A673 (cell line): ENCODE data around the gene RSPH4A. TPM values are rescaled to one million over a fixed set of nuclear protein-coding genes. Genes with fewer than 3 reads are reported as not detected.

Experiments used
- BruUV-seq: library from RNA; stranded (reverse); fragments of 400-500 nt; replicated peaks from 2 replicates; lab custom pipeline; 2021; lab: Mats Ljungman, UMichigan
- CTCF ChIA-PET: fragments of 300-600 bp; sonication (Branson Sonifier 250); formaldehyde crosslinking; loops from one replicate; lab custom pipeline; 2022; ENCODE audit warnings: antibody characterized with exemption; lab: Charles Lee
- POLR2A ChIA-PET: fragments of 300-600 bp; sonication (Branson Sonifier 250); formaldehyde crosslinking; loops from one replicate; lab custom pipeline; 2022; ENCODE audit warnings: antibody characterized with exemption; ENCODE audit not compliant: low non-redundant PET; lab: Charles Lee
- DNase-seq: peaks from one replicate; pipeline ENCODE4 v3.0.0-alpha.2; 2015; ENCODE audit warnings: low spot score
- H3K27ac ChIP-seq: fragments of 200-600 bp; sonication (generic); 2 replicates; pipeline ENCODE4 v1.5.1; 2016; ENCODE audit warnings: mixed run types, low read depth, mild to moderate bottlenecking, mixed read lengths, antibody characterized with exemption, low read length; ENCODE audit not compliant: poor library complexity, severe bottlenecking
- H3K27me3 ChIP-seq: fragments of 200-600 bp; sonication (generic); replicated peaks from 2 replicates; pipeline ENCODE4 v1.6.1; 2017; ENCODE audit warnings: mixed run types, low read depth, mild to moderate bottlenecking, mixed read lengths, antibody characterized with exemption, low read length; ENCODE audit not compliant: insufficient read depth, poor library complexity
- H3K36me3 ChIP-seq: fragments of 200-600 bp; sonication (generic); 2 replicates; pipeline ENCODE4 v1.6.1; 2016; ENCODE audit warnings: mixed run types, mild to moderate bottlenecking, mixed read lengths, antibody characterized with exemption, low read length; ENCODE audit not compliant: insufficient read depth, poor library complexity, severe bottlenecking
- H3K4me1 ChIP-seq: fragments of 200-600 bp; sonication (generic); 2 replicates; pipeline ENCODE4 v1.6.1; 2017; ENCODE audit warnings: mixed run types, mild to moderate bottlenecking, mixed read lengths, antibody characterized with exemption, low read length; ENCODE audit not compliant: insufficient read depth, poor library complexity, severe bottlenecking
- H3K4me3 ChIP-seq: fragments of 200-600 bp; sonication (generic); 2 replicates; pipeline ENCODE4 v1.5.1; 2016; ENCODE audit warnings: low read depth, mixed run types, mild to moderate bottlenecking, mixed read lengths, low read length; ENCODE audit not compliant: poor library complexity, severe bottlenecking
- H3K9me3 ChIP-seq: fragments of 200-600 bp; sonication (generic); 2 replicates; pipeline ENCODE4 v1.6.1; 2016; ENCODE audit warnings: mixed run types, low read depth, mild to moderate bottlenecking, mixed read lengths, antibody characterized with exemption, low read length; ENCODE audit not compliant: poor library complexity, severe bottlenecking
- CTCF ChIP-seq: fragments of 300-800, 200-600 bp; sonication (generic); conservative IDR thresholded peaks from 2 replicates; pipeline ENCODE4 v1.5.1; 2017; ENCODE audit warnings: low read depth, mild to moderate bottlenecking, antibody characterized with exemption, low read length, moderate library complexity, mixed read lengths
- EZH2 ChIP-seq: fragments of 200-600 bp; sonication (generic); IDR thresholded peaks from 2 replicates; pipeline ENCODE4 v1.6.1; 2017; ENCODE audit warnings: borderline replicate concordance, low read depth, mild to moderate bottlenecking, mixed read lengths, antibody characterized with exemption, low read length; ENCODE audit not compliant: poor library complexity, severe bottlenecking
- intact Hi-C: fragments of 100-400 bp; cut with micrococcal nuclease; formaldehyde crosslinking; loops from one replicate; pipeline ENCODE4 v1.10.0; 2022; ENCODE audit not compliant: unreplicated experiment
- total RNA-seq: library from RNA; stranded (reverse); gene quantifications from 2 replicates; pipeline ENCODE4 v1.2.3, GENCODE V29; 2021

Gene RSPH4A
- total RNA-seq, 1 experiment from 2014 or later, result 0.26 TPM

- BruUV-seq, result no TSS peak
- H3K36me3 ChIP-seq, result peaks cover 10% of the 10 kb centered on the region
- intact Hi-C loops, result no loop called here
These were observed 37.1 kb upstream of the RSPH4A start for GRCh38 chr6:116579143-116579542.

GRCh38 chr6:116580198-116580597 lies 36.1 kb upstream of the RSPH4A start:
- Histone ChIP-seq H3K27me3 (no peaks in the 10 kb centered on the region), H3K36me3 (peaks cover 13% of the 10 kb centered on the region), H3K9me3 (no peaks in the 10 kb centered on the region), H3K4me1 (peaks cover 5% of the 10 kb centered on the region), H3K27ac (no peak overlapping the region), H3K4me3 (no peak overlapping the region)
- ChIA-PET CTCF (no interaction called here), POLR2A (no interaction called here)
- no peak for DNase-seq
- intact Hi-C loops, result no loop called here
- TF ChIP-seq EZH2 (no peak), CTCF (no peak)
- BruUV-seq, result no TSS peak

More at GRCh38 chr6:116579143-116579542, 37.1 kb upstream of the RSPH4A start:
- Histone ChIP-seq H3K27ac (no peak overlapping the region), H3K4me3 (no peak overlapping the region), H3K27me3 (no peaks in the 10 kb centered on the region), H3K4me1 (peaks cover 8% of the 10 kb centered on the region), H3K9me3 (no peaks in the 10 kb centered on the region)
- no peak for DNase-seq
- ChIA-PET POLR2A (no interaction called here), CTCF (no interaction called here)
- TF ChIP-seq CTCF (no peak), EZH2 (no peak)

- H3K36me3 ChIP-seq, result peaks cover 44% of the 10 kb centered on the region
- BruUV-seq, result no TSS peak
These were observed 30.0 kb upstream of the RSPH4A start for GRCh38 chr6:116586276-116586675.

More at GRCh38 chr6:116586276-116586675, 30.0 kb upstream of the RSPH4A start:
- no peak for DNase-seq
- Histone ChIP-seq H3K27ac (no peak overlapping the region), H3K4me1 (no peaks in the 10 kb centered on the region), H3K9me3 (no peaks in the 10 kb centered on the region), H3K27me3 (no peaks in the 10 kb centered on the region), H3K4me3 (no peak overlapping the region)
- intact Hi-C loops, result no loop called here
- TF ChIP-seq CTCF (no peak), EZH2 (no peak)
- ChIA-PET CTCF (no interaction called here), POLR2A (no interaction called here)
